HEK293 (cell line): Measurements from ENCODE around the gene TRIM62.

Source experiments
- ELK4 ChIP-seq: IDR thresholded peaks from 2 replicates; pipeline ENCODE4 v1.6.1; 2011; ENCODE audit warnings: mild to moderate bottlenecking, low read depth, low read length, borderline replicate concordance
- FEZF1 ChIP-seq: fragments of 450-650 bp; formaldehyde crosslinking; IDR thresholded peaks from 2 replicates; pipeline ENCODE4 v1.5.1; 2016; ENCODE audit warnings: missing biosample characterization, missing genetic modification characterization
- GFI1B ChIP-seq: fragments of 450-650 bp; formaldehyde crosslinking; IDR thresholded peaks from 2 replicates; pipeline ENCODE4 v1.5.1; 2016; ENCODE audit warnings: missing biosample characterization, missing genetic modification characterization
- GLI4 ChIP-seq: fragments of 450-650 bp; formaldehyde crosslinking; IDR thresholded peaks from 2 replicates; pipeline ENCODE4 v1.5.1; 2016; ENCODE audit warnings: missing biosample characterization, missing genetic modification characterization
- HIC1 ChIP-seq: fragments of 450-650 bp; formaldehyde crosslinking; IDR thresholded peaks from 2 replicates; pipeline ENCODE4 v1.5.1; 2016; ENCODE audit warnings: missing biosample characterization, missing genetic modification characterization
- HOXC10 ChIP-seq: sonication (generic); formaldehyde crosslinking; IDR thresholded peaks from 2 replicates; pipeline ENCODE4 v1.8.1; 2023; ENCODE audit warnings: mild to moderate bottlenecking, missing genetic modification reagents
- KLF1 ChIP-seq: fragments of 450-650 bp; formaldehyde crosslinking; IDR thresholded peaks from 2 replicates; pipeline ENCODE4 v1.5.1; 2016; ENCODE audit warnings: missing biosample characterization, missing genetic modification characterization
- PATZ1 ChIP-seq: fragments of 450-650 bp; formaldehyde crosslinking; IDR thresholded peaks from 2 replicates; pipeline ENCODE4 v1.5.1; 2016; ENCODE audit warnings: missing biosample characterization, missing genetic modification characterization
- PBX3 ChIP-seq: sonication (generic); formaldehyde crosslinking; IDR thresholded peaks from 2 replicates; pipeline ENCODE4 v1.8.1; 2022; ENCODE audit warnings: mild to moderate bottlenecking, moderate library complexity, missing genetic modification reagents
- REPIN1 ChIP-seq: fragments of 450-650 bp; formaldehyde crosslinking; IDR thresholded peaks from 2 replicates; pipeline ENCODE4 v1.5.1; 2017; ENCODE audit warnings: missing biosample characterization, missing genetic modification characterization, low read depth
- REST ChIP-seq: fragments of 450-650 bp; formaldehyde crosslinking; IDR thresholded peaks from 2 replicates; pipeline ENCODE4 v1.5.1; 2016; ENCODE audit warnings: missing biosample characterization, missing genetic modification characterization
- SCRT2 ChIP-seq: fragments of 450-650 bp; formaldehyde crosslinking; IDR thresholded peaks from 2 replicates; pipeline ENCODE4 v1.5.1; 2016; ENCODE audit warnings: missing biosample characterization, missing genetic modification characterization
- ZBTB1 ChIP-seq: fragments of 450-650 bp; formaldehyde crosslinking; IDR thresholded peaks from 2 replicates; pipeline ENCODE4 v1.5.1; 2016; ENCODE audit warnings: missing biosample characterization, missing genetic modification characterization
- ZBTB17 ChIP-seq: fragments of 450-650 bp; formaldehyde crosslinking; IDR thresholded peaks from 2 replicates; pipeline ENCODE4 v1.5.1; 2016; ENCODE audit warnings: missing biosample characterization, missing genetic modification characterization
- ZFP41 ChIP-seq: fragments of 450-650 bp; formaldehyde crosslinking; IDR thresholded peaks from 2 replicates; pipeline ENCODE4 v1.5.1; 2016; ENCODE audit warnings: missing biosample characterization, missing genetic modification characterization, borderline replicate concordance
- ZNF132 ChIP-seq: fragments of 450-650 bp; formaldehyde crosslinking; IDR thresholded peaks from 2 replicates; pipeline ENCODE4 v1.5.1; 2017; ENCODE audit warnings: missing biosample characterization, missing genetic modification characterization, borderline replicate concordance
- ZNF19 ChIP-seq: fragments of 450-650 bp; formaldehyde crosslinking; IDR thresholded peaks from 2 replicates; pipeline ENCODE4; 2016; ENCODE audit warnings: missing biosample characterization, missing genetic modification characterization, low read depth
- ZNF202 ChIP-seq: fragments of 450-650 bp; formaldehyde crosslinking; IDR thresholded peaks from 2 replicates; pipeline ENCODE4 v1.5.1; 2016; ENCODE audit warnings: missing biosample characterization, missing genetic modification characterization, borderline replicate concordance
- ZNF394 ChIP-seq: fragments of 450-650 bp; formaldehyde crosslinking; IDR thresholded peaks from 2 replicates; pipeline ENCODE4 v1.5.1; 2016; ENCODE audit warnings: missing biosample characterization, missing genetic modification characterization, mild to moderate bottlenecking, moderate library complexity, borderline replicate concordance
- ZNF416 ChIP-seq: fragments of 450-650 bp; formaldehyde crosslinking; IDR thresholded peaks from 2 replicates; pipeline ENCODE4 v1.5.1; 2016; ENCODE audit warnings: missing biosample characterization, missing genetic modification characterization
- ZNF513 ChIP-seq: fragments of 450-650 bp; IDR thresholded peaks from 2 replicates; pipeline ENCODE4 v1.5.1; 2018; ENCODE audit warnings: missing biosample characterization, missing genetic modification characterization
- ZNF529 ChIP-seq: fragments of 450-650 bp; formaldehyde crosslinking; IDR thresholded peaks from 2 replicates; pipeline ENCODE4 v1.5.1; 2017; ENCODE audit warnings: missing genetic modification characterization, missing biosample characterization; ENCODE audit not compliant: insufficient replicate concordance
- ZNF544 ChIP-seq: fragments of 450-650 bp; formaldehyde crosslinking; IDR thresholded peaks from 2 replicates; pipeline ENCODE4 v1.5.0; 2017; ENCODE audit warnings: missing biosample characterization, missing genetic modification characterization
- ZNF596 ChIP-seq: fragments of 450-650 bp; IDR thresholded peaks from 2 replicates; pipeline ENCODE4 v1.5.0; 2018; ENCODE audit warnings: missing biosample characterization, mild to moderate bottlenecking, missing genetic modification characterization, moderate library complexity
- ZNF76 ChIP-seq: fragments of 450-650 bp; formaldehyde crosslinking; IDR thresholded peaks from 2 replicates; pipeline ENCODE4; 2016; ENCODE audit warnings: low read depth, missing biosample characterization, missing genetic modification characterization, borderline replicate concordance
- ZNF843 ChIP-seq: fragments of 450-650 bp; formaldehyde crosslinking; IDR thresholded peaks from 2 replicates; pipeline ENCODE4 v1.5.1; 2016; ENCODE audit warnings: missing biosample characterization, missing genetic modification characterization
- ZSCAN23 ChIP-seq: fragments of 450-650 bp; formaldehyde crosslinking; IDR thresholded peaks from 2 replicates; pipeline ENCODE4 v1.5.1; 2016; ENCODE audit warnings: missing biosample characterization, missing genetic modification characterization

The TRIM62 gene

GRCh38 chr1:33182401-33182841, 578 bp upstream of the TRIM62 start (continued):
- TF ChIP-seq PATZ1 (tag by site-specific recombination) (no peak; the same call in 1 of the 2 replicates), ZNF394 (no peak), ZNF19 (tag by site-specific recombination) (no peak), ZNF529 (tag by site-specific recombination) (no peak), ZNF76 (tag by site-specific recombination) (no peak), ZSCAN23 (tag by site-specific recombination) (no peak), ZNF416 (tag by site-specific recombination) (0 out of 2 replicates have a peak, but pooled peaks have one; percentile 55), SCRT2 (no peak), ZFP41 (tag by site-specific recombination) (no peak), PBX3 (no peak), ZNF596 (tag by site-specific recombination) (no peak), ELK4 (no peak), REST (tag by site-specific recombination) (no peak), HOXC10 (CRISPR knock-in tag) (no peak), ZNF132 (no peak), ZBTB17 (tag by site-specific recombination) (no peak), ZNF544 (tag by site-specific recombination) (no peak), GLI4 (tag by site-specific recombination) (0 out of 2 replicates have a peak, but pooled peaks have one; percentile 34), REPIN1 (tag by site-specific recombination) (no peak), GFI1B (tag by site-specific recombination) (no peak), FEZF1 (tag by site-specific recombination) (no peak), HIC1 (tag by site-specific recombination) (0 out of 2 replicates have a peak, but pooled peaks have one; percentile 12), ZNF513 (tag by site-specific recombination) (no peak), ZNF202 (tag by site-specific recombination) (no peak), KLF1 (tag by site-specific recombination) (peak; percentile 55), ZBTB1 (no peak), ZNF843 (tag by site-specific recombination) (0 out of 2 replicates have a peak, but pooled peaks have one; percentile 36)
